ENCODE data around the gene PHF13.

DNA sequence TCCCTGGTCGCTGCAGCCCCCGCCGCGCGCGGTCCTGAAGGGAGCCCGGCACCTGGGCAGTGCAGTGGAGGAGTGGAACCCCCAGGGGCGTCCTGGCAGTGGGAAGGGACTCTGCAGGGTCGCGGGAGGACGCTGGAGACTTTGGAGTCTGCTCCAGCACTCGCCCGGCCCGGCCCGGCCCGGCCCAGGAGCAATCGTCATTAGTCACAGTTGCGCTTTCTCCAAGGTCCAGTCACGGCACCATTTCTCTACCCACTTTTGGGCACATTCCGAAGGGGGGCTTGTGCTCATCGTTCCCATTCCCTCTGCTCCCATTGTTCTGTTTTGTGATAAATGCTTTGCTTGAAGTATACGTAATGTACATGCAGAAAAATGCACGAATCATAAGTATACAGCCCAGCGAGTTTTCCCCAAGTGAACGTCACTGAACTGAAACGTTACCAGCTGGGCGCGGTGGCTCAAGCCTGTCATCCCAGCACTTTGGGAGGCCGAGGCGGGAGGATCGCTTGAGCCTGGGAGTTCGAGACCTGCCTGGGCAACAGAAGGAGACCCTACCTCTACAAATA, 12.1 kb downstream of the PHF13 start:
- TF ChIP-seq EZH2 (IDR thresholded peaks at IDR 0.05; ENCODE audit: borderline replicate concordance), result no peak
- TF ChIP-seq, protein P1, sequence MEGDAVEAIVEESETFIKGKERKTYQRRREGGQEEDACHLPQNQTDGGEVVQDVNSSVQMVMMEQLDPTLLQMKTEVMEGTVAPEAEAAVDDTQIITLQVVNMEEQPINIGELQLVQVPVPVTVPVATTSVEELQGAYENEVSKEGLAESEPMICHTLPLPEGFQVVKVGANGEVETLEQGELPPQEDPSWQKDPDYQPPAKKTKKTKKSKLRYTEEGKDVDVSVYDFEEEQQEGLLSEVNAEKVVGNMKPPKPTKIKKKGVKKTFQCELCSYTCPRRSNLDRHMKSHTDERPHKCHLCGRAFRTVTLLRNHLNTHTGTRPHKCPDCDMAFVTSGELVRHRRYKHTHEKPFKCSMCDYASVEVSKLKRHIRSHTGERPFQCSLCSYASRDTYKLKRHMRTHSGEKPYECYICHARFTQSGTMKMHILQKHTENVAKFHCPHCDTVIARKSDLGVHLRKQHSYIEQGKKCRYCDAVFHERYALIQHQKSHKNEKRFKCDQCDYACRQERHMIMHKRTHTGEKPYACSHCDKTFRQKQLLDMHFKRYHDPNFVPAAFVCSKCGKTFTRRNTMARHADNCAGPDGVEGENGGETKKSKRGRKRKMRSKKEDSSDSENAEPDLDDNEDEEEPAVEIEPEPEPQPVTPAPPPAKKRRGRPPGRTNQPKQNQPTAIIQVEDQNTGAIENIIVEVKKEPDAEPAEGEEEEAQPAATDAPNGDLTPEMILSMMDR (IDR thresholded peaks at IDR 0.05; ENCODE audit: poor library complexity), result no peak
